Medulla oblongata (tissue), 1 donor: ENCODE results near the gene MEX3A.
"Not testable (repeated sequence)": the region's sequence is repeated elsewhere in the genome, so short reads cannot be mapped to it uniquely, and the experiment has no call there.

Source experiments
- DNase-seq: peaks from one replicate; pipeline ENCODE4 v3.0.0-alpha.2; 2015; ENCODE audit errors: extremely low spot score

The MEX3A gene

GRCh38 chr1:156118177-156118868 lies 36.1 kb upstream of the MEX3A start:
- DNase-seq = no peak

DNA sequence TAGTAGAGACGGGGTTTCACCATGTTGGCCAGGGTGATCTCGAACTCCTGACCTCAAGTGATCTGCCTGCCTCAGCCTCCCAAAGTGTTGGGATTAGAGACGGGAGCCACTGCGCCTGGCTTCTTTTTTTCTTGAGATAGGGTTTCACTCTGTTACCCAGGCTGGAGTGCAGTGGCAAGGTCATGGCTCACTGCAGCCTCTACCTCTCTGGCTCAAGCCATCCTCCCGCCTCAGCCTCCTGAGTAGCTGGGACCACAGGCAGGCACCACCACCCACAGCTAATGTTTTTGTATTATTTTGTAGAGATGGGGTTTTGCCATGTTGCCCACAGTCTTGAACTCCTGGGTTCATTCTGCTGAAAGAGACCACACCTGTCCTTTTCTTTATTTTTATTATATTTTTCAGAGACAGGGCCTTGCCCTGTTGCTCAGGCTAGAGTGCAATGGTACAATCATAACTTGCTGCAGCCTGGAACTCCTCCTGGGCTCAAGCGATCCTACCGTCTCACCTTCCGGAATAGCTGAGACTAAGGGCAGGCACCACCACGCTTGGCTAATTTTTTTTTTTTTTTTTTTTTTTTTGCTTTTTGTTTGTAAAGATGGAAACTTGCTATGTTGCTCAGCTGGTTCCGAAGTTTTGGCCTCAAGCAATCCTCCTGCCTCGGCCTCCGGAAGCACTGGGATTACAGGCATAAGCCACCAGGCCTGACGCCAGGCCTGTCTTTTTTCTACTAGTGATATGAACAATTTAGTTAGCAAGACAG lies 35.3 kb upstream of the MEX3A start:
- no peak for DNase-seq

- DNase-seq = not testable (repeated sequence)
Observed at GRCh38 chr1:156116731-156117130, 34.5 kb upstream of the MEX3A start.

- peak; percentile 78 for DNase-seq
Observed at GRCh38 chr1:156115514-156116374, 33.5 kb upstream of the MEX3A start.

DNA sequence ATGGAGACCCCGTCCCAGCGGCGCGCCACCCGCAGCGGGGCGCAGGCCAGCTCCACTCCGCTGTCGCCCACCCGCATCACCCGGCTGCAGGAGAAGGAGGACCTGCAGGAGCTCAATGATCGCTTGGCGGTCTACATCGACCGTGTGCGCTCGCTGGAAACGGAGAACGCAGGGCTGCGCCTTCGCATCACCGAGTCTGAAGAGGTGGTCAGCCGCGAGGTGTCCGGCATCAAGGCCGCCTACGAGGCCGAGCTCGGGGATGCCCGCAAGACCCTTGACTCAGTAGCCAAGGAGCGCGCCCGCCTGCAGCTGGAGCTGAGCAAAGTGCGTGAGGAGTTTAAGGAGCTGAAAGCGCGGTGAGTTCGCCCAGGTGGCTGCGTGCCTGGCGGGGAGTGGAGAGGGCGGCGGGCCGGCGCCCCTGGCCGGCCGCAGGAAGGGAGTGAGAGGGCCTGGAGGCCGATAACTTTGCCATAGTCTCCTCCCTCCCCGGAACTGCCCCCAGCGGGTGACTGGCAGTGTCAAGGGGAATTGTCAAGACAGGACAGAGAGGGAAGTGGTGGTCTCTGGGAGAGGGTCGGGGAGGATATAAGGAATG lies 32.8 kb upstream of the MEX3A start:
- DNase-seq = no peak

DNA sequence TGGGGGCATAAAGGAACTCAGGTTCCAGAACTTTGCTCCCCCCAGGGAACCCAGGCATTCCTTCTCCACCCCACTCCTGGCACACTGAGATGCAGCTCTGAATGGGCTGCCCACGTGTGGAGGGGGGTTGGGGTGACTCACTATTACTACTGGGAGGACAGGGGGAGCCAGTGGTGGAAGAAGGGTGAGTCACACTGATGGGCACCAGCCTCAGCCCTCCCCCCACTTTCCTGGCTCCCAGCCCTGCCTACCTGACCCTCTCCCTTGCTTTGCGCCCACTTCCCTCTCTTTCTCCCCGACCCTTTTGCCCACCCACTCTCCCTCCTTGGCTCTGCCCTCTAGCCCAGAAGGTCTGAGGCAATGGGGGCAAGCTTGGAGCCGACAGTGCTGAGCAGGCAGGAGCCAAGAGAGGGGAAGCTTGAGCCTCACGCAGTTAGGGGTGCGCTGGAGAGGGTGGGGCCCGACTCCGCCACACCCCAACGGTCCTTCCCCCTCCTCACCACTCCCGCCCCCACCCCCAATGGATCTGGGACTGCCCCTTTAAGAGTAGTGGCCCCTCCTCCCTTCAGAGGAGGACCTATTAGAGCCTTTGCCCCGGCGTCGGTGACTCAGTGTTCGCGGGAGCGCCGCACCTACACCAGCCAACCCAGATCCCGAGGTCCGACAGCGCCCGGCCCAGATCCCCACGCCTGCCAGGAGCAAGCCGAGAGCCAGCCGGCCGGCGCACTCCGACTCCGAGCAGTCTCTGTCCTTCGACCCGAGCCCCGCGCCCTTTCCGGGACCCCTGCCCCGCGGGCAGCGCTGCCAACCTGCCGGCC lies 32.0 kb upstream of the MEX3A start, which contains the start of gene LMNA:
TSS of gene LMNA (plus strand) at position 611 of the 818 bp plus-strand sequence. CDS start 208 bp downstream, outside the sequence.
- peak; percentile 87 for DNase-seq

DNA sequence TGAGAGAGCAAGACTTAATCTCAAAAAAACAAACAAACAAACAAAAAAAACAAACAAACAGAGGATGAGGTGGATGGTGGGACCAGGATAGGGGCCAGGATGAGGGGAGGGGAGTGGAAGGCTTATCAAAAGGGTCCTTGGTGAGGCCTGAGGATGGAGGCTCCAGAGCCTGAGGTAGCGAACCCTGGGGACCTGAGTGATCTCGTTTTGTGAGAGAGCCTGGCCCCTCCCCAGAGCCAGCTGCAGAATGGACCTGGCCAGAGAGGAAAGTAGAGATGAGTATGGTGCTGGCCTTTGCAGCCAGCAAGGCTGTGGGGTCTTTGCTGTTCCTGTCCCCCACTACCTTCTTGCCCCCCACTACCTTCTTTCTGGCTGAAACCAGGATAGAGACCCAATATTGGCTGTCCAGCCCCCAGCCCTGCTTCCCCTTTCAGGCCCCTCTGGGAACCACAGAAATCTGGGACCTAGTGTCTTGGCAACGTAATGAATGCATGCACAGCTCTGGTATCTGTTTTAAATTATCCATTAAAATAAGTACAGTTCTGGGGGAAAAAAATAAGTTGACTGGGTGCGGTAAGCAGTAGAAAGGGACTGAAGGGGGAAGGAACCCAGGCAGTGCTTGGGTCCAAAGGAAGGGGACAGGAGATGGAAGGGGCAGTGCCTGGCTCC lies 31.2 kb upstream of the MEX3A start:
- no peak for DNase-seq

GRCh38 chr1:156112276-156113137 lies 30.2 kb upstream of the MEX3A start:
- DNase-seq = no peak

- no peak for DNase-seq
Observed at GRCh38 chr1:156111355-156111962, 29.2 kb upstream of the MEX3A start.

DNA sequence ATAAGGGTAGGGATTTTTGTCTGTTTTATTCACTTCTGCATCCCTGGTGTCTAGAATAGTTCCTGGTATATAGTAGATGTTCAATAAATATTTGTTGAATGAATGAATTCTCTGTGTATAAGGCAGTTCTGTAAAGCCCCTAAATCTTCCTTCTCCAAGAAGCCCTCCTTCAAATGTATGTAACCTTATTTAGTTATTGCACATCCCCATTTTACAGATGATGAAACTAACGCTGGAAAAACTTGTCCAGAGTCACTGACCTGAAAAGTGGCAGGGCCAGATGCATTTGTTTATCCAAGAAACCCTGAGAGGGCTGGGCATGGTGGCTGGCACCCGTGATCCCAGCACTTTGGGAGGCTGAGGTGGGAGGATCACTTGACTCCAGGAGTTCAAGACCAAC lies 28.0 kb upstream of the MEX3A start:
- DNase-seq = no peak

DNA sequence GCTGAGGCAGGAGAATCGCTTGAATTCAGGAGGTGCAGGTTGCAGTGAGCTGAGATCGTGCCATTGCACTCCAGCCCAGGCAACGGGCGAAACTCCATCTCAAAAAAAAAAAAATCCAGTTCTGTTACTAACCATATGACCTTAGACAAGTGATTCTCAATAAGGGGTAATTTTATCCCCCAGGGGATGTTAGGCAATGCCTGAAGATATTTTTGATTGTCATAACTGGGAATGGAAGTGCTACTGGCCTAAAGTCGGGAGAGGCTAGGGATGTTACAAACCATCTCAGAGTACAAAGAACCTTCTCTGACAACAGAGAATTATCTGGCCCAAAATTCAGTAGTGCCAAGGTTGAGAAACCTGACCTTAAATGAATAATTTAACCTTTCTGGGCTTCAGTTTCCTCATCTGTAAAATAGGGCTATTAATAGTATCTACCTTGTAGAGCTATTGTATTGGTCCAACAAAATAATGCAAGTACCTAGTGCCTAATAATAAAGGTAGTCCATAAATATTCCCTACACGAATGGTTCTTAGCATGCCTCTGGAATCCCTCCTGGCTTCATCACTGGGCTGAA lies 26.5 kb upstream of the MEX3A start:
- DNase-seq = no peak

GRCh38 chr1:156108057-156108456 lies 25.8 kb upstream of the MEX3A start:
- no peak for DNase-seq

DNA sequence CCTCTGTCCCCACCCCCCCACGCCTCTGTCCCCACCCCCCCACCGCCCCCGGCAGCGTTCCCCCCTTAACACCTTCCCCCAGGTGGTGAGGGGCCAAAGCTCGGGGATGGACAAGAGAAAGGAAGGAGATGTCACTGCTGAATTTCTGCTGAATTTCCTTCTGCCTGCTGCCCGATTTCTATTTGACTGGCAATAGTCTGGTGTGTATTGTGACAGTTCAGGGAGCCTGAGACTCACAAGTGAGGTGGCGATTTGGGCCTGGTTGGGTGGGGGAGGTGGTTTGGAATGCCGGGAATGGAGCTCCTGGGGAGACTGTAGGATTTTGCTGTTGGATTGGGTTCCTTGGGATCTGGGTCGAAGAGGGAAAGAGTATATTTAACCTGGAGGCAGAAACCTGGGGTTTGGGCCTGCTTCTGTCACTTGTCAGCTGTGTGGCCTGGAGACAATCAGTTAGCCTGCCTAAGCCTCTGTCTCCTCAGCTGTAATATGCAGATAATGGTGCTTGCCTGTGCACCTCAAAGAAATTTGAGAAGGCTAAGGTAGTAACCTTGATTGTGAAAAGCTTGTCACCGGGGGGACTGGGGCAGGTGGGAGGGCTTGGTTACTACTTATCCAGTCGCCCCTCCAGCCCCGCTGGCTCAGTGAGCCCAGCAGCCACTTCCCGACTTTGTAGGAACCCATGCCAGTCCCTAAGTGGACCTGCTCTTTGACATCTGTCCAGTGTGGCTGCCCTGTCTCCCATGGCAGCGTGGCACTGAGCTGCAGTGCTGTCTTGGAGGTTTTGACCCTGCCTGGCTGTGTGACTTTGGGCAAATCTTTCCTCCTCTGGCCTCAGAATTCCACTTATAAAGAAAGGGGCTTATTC lies 24.6 kb upstream of the MEX3A start:
- peak; percentile 16 for DNase-seq

GRCh38 chr1:156104861-156105832 lies 22.9 kb upstream of the MEX3A start:
- no peak for DNase-seq

DNA sequence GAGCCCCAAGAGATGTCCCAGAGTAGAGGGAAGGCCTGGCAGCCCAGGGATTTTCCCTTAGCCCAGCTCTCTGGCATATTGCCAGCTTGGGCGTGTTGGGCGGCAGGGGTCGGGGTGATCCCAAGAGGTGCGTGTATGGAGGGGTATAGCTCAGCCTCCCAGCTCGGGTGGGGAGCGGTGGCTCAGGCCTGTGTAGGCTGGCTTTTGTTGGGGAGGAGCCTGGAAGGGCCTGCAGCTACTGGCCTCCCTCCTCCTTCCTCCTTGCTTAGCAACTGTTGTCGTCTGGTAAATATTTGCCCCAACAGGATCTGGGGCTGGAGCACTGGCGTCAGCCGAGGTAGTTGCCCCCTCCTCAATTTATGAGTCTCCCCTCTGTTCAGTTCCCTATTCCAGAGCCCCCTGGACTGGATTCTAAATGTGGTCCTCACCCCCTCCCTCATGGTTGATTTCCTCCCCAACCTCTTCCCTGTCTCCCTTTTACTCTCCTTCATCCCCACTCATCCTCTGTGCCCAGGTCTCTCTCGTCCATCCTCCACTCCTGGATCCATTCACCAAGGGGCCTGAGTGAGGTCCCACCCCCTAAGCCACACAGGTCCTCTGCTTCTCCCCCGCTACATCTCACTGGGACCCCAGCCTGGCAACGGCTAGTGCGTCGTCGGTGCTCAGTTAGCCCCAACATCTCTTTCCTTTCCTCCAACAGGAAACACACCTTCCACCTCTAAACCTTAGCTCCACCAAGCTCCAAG lies 22.0 kb upstream of the MEX3A start:
- peak; percentile 58 for DNase-seq

GRCh38 chr1:156103521-156103947 lies 21.3 kb upstream of the MEX3A start:
- DNase-seq = no peak
